GM23338 (cell line): ENCODE data around the gene THRB. TPM values are rescaled to one million over a fixed set of nuclear protein-coding genes. Genes with fewer than 3 reads are reported as not detected.

Source experiments
- ATAC-seq: fragments of 200-7000 bp; cut with Tn5 transposase; 3 replicates; pipeline ENCODE4 v1.9.1; 2020
- DNase-seq: peaks from one replicate; pipeline ENCODE4 v3.0.0-alpha.2; 2015; ENCODE audit warnings: low spot score
- H2AFZ ChIP-seq: fragments of 200-600 bp; sonication (generic); 2 replicates; pipeline ENCODE4 v1.8.0; 2016; ENCODE audit warnings: antibody characterized with exemption, mild to moderate bottlenecking, moderate library complexity
- H3F3A ChIP-seq: fragments of 200-600 bp; sonication (generic); replicated peaks from 2 replicates; pipeline ENCODE4 v1.8.0; 2017; ENCODE audit warnings: antibody characterized with exemption, mixed run types, low read depth
- H3K27ac ChIP-seq: fragments of 200-600 bp; sonication (generic); 2 replicates; pipeline ENCODE4 v1.6.1; 2016; ENCODE audit warnings: low read depth
- H3K27me3 ChIP-seq: fragments of 200-600 bp; sonication (generic); 2 replicates; pipeline ENCODE4 v1.8.0; 2016; ENCODE audit warnings: mild to moderate bottlenecking, mixed run types, moderate library complexity; ENCODE audit not compliant: insufficient read depth
- H3K36me3 ChIP-seq: fragments of 200-600 bp; sonication (generic); 2 replicates; pipeline ENCODE4 v1.8.0; 2016; ENCODE audit warnings: mild to moderate bottlenecking; ENCODE audit not compliant: insufficient read depth
- H3K4me1 ChIP-seq: fragments of 200-600 bp; sonication (generic); 2 replicates; pipeline ENCODE4 v1.8.0; 2016; ENCODE audit warnings: mild to moderate bottlenecking, moderate library complexity; ENCODE audit not compliant: insufficient read depth
- H3K4me2 ChIP-seq: fragments of 200-600 bp; sonication (generic); 2 replicates; pipeline ENCODE4 v1.7.1; 2017; ENCODE audit warnings: mixed run types
- H3K4me3 ChIP-seq: fragments of 200-600 bp; sonication (generic); 2 replicates; pipeline ENCODE4 v1.6.1; 2016; ENCODE audit warnings: mixed run types
- H3K79me2 ChIP-seq: fragments of 200-600 bp; sonication (generic); replicated peaks from 2 replicates; pipeline ENCODE4 v1.8.0; 2017; ENCODE audit warnings: mild to moderate bottlenecking; ENCODE audit not compliant: insufficient read depth
- H3K9me2 ChIP-seq: fragments of 200-600 bp; sonication (generic); 2 replicates; pipeline ENCODE4 v1.8.0; 2017; ENCODE audit not compliant: insufficient read depth
- H4K20me1 ChIP-seq: fragments of 200-600 bp; sonication (generic); replicated peaks from 2 replicates; pipeline ENCODE4 v1.8.0; 2017; ENCODE audit warnings: mild to moderate bottlenecking; ENCODE audit not compliant: insufficient read depth
- H3K27ac Mint-ChIP-seq: 2 replicates; pipeline ENCODE4 v1.8.0; 2020; ENCODE audit warnings: inconsistent platforms, mild to moderate bottlenecking, moderate library complexity, mixed read lengths
- H3K27me3 Mint-ChIP-seq: 3 replicates; pipeline ENCODE4 v1.8.0; 2022; ENCODE audit warnings: low read depth, mild to moderate bottlenecking, moderate library complexity, mixed read lengths, inconsistent platforms; ENCODE audit not compliant: insufficient read depth, poor library complexity
- H3K36me3 Mint-ChIP-seq: 3 replicates; pipeline ENCODE4 v1.8.0; 2021; ENCODE audit warnings: low read depth, mild to moderate bottlenecking, inconsistent platforms, moderate library complexity, mixed read lengths
- H3K4me1 Mint-ChIP-seq: 3 replicates; pipeline ENCODE4 v1.8.0; 2020; ENCODE audit warnings: mild to moderate bottlenecking, inconsistent platforms, mixed read lengths
- H3K4me3 Mint-ChIP-seq: 3 replicates; pipeline ENCODE4 v1.8.0; 2021; ENCODE audit warnings: moderate library complexity, mild to moderate bottlenecking, inconsistent platforms, mixed read lengths
- H3K9me3 Mint-ChIP-seq: 3 replicates; pipeline ENCODE4 v1.8.0; 2020; ENCODE audit warnings: moderate library complexity, mild to moderate bottlenecking, inconsistent platforms, mixed read lengths
- EZH2phosphoT487 ChIP-seq: fragments of 200-600 bp; sonication (generic); IDR thresholded peaks from one replicate; pipeline ENCODE4 v1.8.1; 2018; ENCODE audit warnings: antibody characterized with exemption; ENCODE audit not compliant: unreplicated experiment
- STAT1 ChIP-seq: IDR thresholded peaks from one replicate; pipeline ENCODE4 v1.6.1; 2016; ENCODE audit warnings: antibody characterized with exemption; ENCODE audit not compliant: unreplicated experiment
- ZNF114 ChIP-seq: fragments of 250-450 bp; sonication (Bioruptor Pico); IDR thresholded peaks from 2 replicates; pipeline ENCODE4 v1.5.0; 2020; ENCODE audit warnings: mild to moderate bottlenecking, moderate library complexity
- ZNF331 ChIP-seq: fragments of 250-450 bp; sonication (Bioruptor Pico); IDR thresholded peaks from 2 replicates; pipeline ENCODE4 v1.5.0; 2020; ENCODE audit warnings: low read depth, mild to moderate bottlenecking, moderate library complexity
- ZNF462 ChIP-seq: fragments of 250-450 bp; sonication (Bioruptor Pico); IDR thresholded peaks from 2 replicates; pipeline ENCODE4 v1.5.0; 2020; ENCODE audit warnings: mild to moderate bottlenecking, moderate library complexity
- polyA plus RNA-seq: library from polyadenylated mRNA; unstranded; fragments of >200 nt; fragmentation: Nextera tagmentation; extraction: Ambion mirVana; gene quantifications from 2 replicates; pipeline ENCODE4 v1.2.1, GENCODE V29; 2016
- total RNA-seq: library from RNA; depleted of rRNA; stranded (reverse); fragments of >200 nt; shearing (Covaris generic); gene quantifications from 2 replicates; pipeline ENCODE4 v1.2.3, GENCODE V29; 2014
- TF ChIP-seq, protein P1 (sequence below): IDR thresholded peaks from one replicate; pipeline ENCODE4 v1.6.1; 2018; ENCODE audit warnings: antibody characterized with exemption; ENCODE audit not compliant: unreplicated experiment

THRB gene
- total and polyA plus RNA-seq, 2 experiments from 2014 or later = 1.7 to 3.2 TPM

DNA sequence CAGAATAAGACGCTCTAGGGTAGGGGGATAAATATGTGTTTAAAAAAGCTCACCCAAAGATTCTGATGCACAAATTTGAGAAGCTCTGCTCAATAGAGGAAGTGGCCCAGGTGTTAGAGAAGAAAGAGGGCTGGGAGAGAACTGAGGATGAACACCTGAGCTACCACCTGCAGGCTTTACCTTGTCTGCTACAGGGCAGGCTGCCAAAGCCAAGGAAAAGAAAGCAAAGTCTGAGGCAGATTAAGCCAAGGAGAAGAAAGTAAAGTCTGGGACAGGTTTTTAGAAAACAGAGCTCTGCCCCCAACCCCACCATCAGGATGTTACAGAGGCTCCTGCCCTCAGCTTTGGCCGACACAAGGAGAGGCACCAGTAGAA, 92.9 kb downstream of the THRB start:
- Histone ChIP-seq H3K4me1 (0 out of 2 replicates have a peak, but pooled peaks cover 1% of the 10 kb centered on the region), H3K27me3 (no peaks in the 10 kb centered on the region), H3K4me2 (no peak overlapping the region), H3K36me3 (no peaks in the 10 kb centered on the region), H3K4me3 (no peak overlapping the region), H3K9me2 (no peaks in the 10 kb centered on the region), H3K79me2 (no peaks in the 10 kb centered on the region), H2AFZ (no peak overlapping the region), H3F3A (no peaks in the 10 kb centered on the region), H4K20me1 (no peaks in the 10 kb centered on the region), H3K27ac (no peak overlapping the region)
- Mint-ChIP-seq H3K4me1 (peaks cover 16% of the 10 kb centered on the region), H3K9me3 (peaks cover 12% of the 10 kb centered on the region; the same call in 2 of the 3 replicates), H3K4me3 (no peak overlapping the region), H3K36me3 (no peaks in the 10 kb centered on the region; the same call in 2 of the 3 replicates), H3K27me3 (peaks cover 2% of the 10 kb centered on the region), H3K27ac (no peak overlapping the region)
- TF ChIP-seq, protein P1, sequence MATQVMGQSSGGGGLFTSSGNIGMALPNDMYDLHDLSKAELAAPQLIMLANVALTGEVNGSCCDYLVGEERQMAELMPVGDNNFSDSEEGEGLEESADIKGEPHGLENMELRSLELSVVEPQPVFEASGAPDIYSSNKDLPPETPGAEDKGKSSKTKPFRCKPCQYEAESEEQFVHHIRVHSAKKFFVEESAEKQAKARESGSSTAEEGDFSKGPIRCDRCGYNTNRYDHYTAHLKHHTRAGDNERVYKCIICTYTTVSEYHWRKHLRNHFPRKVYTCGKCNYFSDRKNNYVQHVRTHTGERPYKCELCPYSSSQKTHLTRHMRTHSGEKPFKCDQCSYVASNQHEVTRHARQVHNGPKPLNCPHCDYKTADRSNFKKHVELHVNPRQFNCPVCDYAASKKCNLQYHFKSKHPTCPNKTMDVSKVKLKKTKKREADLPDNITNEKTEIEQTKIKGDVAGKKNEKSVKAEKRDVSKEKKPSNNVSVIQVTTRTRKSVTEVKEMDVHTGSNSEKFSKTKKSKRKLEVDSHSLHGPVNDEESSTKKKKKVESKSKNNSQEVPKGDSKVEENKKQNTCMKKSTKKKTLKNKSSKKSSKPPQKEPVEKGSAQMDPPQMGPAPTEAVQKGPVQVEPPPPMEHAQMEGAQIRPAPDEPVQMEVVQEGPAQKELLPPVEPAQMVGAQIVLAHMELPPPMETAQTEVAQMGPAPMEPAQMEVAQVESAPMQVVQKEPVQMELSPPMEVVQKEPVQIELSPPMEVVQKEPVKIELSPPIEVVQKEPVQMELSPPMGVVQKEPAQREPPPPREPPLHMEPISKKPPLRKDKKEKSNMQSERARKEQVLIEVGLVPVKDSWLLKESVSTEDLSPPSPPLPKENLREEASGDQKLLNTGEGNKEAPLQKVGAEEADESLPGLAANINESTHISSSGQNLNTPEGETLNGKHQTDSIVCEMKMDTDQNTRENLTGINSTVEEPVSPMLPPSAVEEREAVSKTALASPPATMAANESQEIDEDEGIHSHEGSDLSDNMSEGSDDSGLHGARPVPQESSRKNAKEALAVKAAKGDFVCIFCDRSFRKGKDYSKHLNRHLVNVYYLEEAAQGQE = no peak
- TF ChIP-seq EZH2phosphoT487 = no peak
- TF ChIP-seq ZNF331 (CRISPR knock-in tag) = no peak
- no peak for TF ChIP-seq ZNF462
- TF ChIP-seq STAT1 = no peak
- no peak for TF ChIP-seq ZNF114
- ATAC-seq (peak; percentile 45; the same call in 1 of the 3 replicates), DNase-seq (no peak)
